ENCODE data around the gene TARS3. TPM values are rescaled to one million over a fixed set of nuclear protein-coding genes. Genes with fewer than 3 reads are reported as not detected.
"Not testable (repeated sequence)": the region's sequence is repeated elsewhere in the genome, so short reads cannot be mapped to it uniquely, and the experiment has no call there.

Gene TARS3
- total RNA-seq (ENCODE audit: low replicate concordance) = 19.7 and 21.2 TPM in 2 replicates

DNA sequence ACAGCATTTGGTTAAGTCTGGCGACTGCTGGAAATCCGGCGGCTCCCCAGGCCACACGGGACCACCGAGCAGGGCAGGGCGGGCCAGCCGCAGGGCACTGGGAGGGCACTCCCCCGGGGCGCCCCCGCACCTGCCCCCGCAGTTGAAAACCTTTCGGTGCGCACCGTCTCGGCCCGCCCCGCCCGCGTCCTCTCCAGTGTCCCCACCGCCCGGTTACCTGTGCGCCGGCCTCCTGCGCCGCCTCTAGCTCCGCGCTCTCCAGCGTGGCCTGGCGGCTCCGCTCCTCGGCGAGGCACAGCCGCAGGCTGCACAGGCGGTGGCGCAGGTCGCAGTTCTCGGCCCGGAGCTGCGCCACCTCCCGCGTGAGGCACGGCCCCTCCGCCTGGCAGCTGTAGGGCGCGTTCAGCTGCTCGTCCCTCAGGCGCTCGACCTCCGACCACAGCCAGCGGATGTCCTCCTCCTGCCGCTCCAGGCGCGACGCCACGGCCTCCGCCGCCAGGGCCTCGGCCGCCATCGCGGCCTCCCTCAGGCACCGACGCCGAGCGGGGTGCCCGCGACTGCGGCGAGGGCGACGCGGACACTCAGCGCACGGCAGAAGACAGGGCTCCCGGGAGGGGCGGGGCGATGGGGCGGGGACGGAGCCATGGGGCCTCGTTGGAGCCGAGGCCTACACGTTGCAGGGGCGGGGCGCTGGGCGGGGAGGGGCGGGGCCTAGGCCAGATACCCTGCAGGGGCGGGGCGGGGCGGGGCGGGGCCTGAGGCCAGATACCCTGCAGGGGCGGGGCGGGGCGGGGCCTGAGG is at the start of gene TARS3:
TSS of gene TARS3 (minus strand) at position 600 of the 801 bp plus-strand sequence. CDS start at position 514, 86 bp downstream.
- Mint-ChIP-seq H3K4me1 (peaks cover 13% of the 10 kb centered on the region), H3K4me3 (peak within 1 kb of the TSS; percentile 88), H3K27me3 (ENCODE audit: insufficient read depth, low read depth) (no peaks in the 10 kb centered on the region), H3K27ac (no peak within 1 kb of the TSS), H3K36me3 (peaks cover 10% of the 10 kb centered on the region), H3K9me3 (no peaks in the 10 kb centered on the region)
- Histone ChIP-seq H3K9me3 (ENCODE audit: low read depth) (no peaks in the 10 kb centered on the region), H3K9ac (peak within 1 kb of the TSS; percentile 59), H3F3A (ENCODE audit: low read depth) (peaks cover 8% of the 10 kb centered on the region), H3K27ac (peak within 1 kb of the TSS; percentile 62), H3K79me2 (ENCODE audit: low read depth) (no peaks in the 10 kb centered on the region), H4K20me1 (ENCODE audit: low read depth) (no peaks in the 10 kb centered on the region), H3K4me3 (peak within 1 kb of the TSS; percentile 69), H2AFZ (replicated peaks) (peak within 1 kb of the TSS; percentile 85), H3K4me1 (peaks cover 5% of the 10 kb centered on the region), H3K4me2 (peak within 1 kb of the TSS; percentile 88), H3K27me3 (peaks cover 6% of the 10 kb centered on the region), H3K36me3 (no peaks in the 10 kb centered on the region)
- TF ChIP-seq EZH2phosphoT487 (IDR thresholded peaks at IDR 0.05) = peak; percentile 47
- peak; percentile 50 for TF ChIP-seq EZH2 (IDR thresholded peaks at IDR 0.05)
- TF ChIP-seq, protein P1, sequence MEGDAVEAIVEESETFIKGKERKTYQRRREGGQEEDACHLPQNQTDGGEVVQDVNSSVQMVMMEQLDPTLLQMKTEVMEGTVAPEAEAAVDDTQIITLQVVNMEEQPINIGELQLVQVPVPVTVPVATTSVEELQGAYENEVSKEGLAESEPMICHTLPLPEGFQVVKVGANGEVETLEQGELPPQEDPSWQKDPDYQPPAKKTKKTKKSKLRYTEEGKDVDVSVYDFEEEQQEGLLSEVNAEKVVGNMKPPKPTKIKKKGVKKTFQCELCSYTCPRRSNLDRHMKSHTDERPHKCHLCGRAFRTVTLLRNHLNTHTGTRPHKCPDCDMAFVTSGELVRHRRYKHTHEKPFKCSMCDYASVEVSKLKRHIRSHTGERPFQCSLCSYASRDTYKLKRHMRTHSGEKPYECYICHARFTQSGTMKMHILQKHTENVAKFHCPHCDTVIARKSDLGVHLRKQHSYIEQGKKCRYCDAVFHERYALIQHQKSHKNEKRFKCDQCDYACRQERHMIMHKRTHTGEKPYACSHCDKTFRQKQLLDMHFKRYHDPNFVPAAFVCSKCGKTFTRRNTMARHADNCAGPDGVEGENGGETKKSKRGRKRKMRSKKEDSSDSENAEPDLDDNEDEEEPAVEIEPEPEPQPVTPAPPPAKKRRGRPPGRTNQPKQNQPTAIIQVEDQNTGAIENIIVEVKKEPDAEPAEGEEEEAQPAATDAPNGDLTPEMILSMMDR (IDR thresholded peaks at IDR 0.05) = peak; percentile 34
- peak; percentile 97 for DNase-seq (ENCODE audit: low spot score)

DNA sequence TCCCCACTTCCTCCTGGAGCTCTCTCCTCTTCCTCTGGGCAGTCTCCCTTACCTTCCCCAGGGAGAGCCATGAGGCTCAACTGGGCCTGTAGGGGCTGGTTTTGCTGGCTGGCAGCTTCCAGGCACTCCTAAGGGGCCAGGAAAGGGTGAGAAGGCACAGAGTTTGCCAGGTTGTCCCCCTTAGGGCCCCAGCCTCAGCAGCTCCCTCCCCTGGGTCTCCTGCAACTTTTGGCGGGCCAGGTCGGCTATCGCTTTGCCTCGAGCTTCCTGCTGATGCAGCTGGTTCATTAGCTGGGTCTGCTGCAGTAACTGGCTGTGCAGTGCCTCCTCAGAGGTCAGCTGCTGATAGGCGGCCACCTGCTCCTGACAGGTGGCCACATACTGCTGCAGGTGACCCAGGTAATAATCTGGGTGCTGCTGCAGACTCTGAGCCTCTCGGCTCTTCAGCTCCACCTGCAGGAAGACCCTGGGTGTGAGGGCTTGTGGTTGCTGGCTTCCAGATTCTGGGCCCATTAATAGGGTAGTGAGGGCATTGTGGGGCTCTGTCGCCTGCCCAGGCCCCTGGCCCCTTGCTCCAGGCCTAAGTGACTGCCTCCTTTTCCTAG is 49.3 kb upstream of the TARS3 start:
- H4K20me1 ChIP-seq (ENCODE audit: low read depth) = no peaks in the 10 kb centered on the region
- no peak overlapping the region for H3K4me3 Mint-ChIP-seq
- H3K36me3 Mint-ChIP-seq = no peaks in the 10 kb centered on the region
- no peak overlapping the region for H3K4me2 ChIP-seq
- H3F3A ChIP-seq (ENCODE audit: low read depth) = no peaks in the 10 kb centered on the region
- peak; percentile 20 for DNase-seq (ENCODE audit: low spot score)
- H3K4me1 ChIP-seq = no peaks in the 10 kb centered on the region
- H3K36me3 ChIP-seq = no peaks in the 10 kb centered on the region
- no peak overlapping the region for H3K27ac Mint-ChIP-seq
- no peak overlapping the region for H3K4me3 ChIP-seq
- peaks cover 12% of the 10 kb centered on the region for H3K27me3 Mint-ChIP-seq (ENCODE audit: insufficient read depth, low read depth)
- H3K9me3 Mint-ChIP-seq = no peaks in the 10 kb centered on the region
- H3K27ac ChIP-seq = no peak overlapping the region
- no peaks in the 10 kb centered on the region for H3K4me1 Mint-ChIP-seq
- H3K79me2 ChIP-seq (ENCODE audit: low read depth) = no peaks in the 10 kb centered on the region
- H3K27me3 ChIP-seq = no peaks in the 10 kb centered on the region
- no peak overlapping the region for H2AFZ ChIP-seq (replicated peaks)
- TF ChIP-seq, protein P1 (IDR thresholded peaks at IDR 0.05) = peak; percentile 39
- TF ChIP-seq EZH2phosphoT487 (IDR thresholded peaks at IDR 0.05) (no peak), EZH2 (IDR thresholded peaks at IDR 0.05) (no peak)
- H3K9me3 ChIP-seq (ENCODE audit: low read depth) = no peaks in the 10 kb centered on the region
- no peak overlapping the region for H3K9ac ChIP-seq

GRCh38 chr15:101772921-101773320 is 48.6 kb upstream of the TARS3 start:
- peaks cover 12% of the 10 kb centered on the region for H3K27me3 Mint-ChIP-seq (ENCODE audit: insufficient read depth, low read depth)
- DNase-seq (ENCODE audit: low spot score) = no peak
- Histone ChIP-seq H3K36me3 (no peaks in the 10 kb centered on the region), H3K27me3 (no peaks in the 10 kb centered on the region), H3F3A (ENCODE audit: low read depth) (no peaks in the 10 kb centered on the region), H3K9me3 (ENCODE audit: low read depth) (no peaks in the 10 kb centered on the region), H3K79me2 (ENCODE audit: low read depth) (no peaks in the 10 kb centered on the region), H3K9ac (no peak overlapping the region), H2AFZ (replicated peaks) (no peak overlapping the region), H3K27ac (no peak overlapping the region), H3K4me3 (no peak overlapping the region), H4K20me1 (ENCODE audit: low read depth) (no peaks in the 10 kb centered on the region), H3K4me2 (no peak overlapping the region), H3K4me1 (no peaks in the 10 kb centered on the region)
- no peaks in the 10 kb centered on the region for H3K36me3 Mint-ChIP-seq
- no peaks in the 10 kb centered on the region for H3K4me1 Mint-ChIP-seq
- no peak overlapping the region for H3K4me3 Mint-ChIP-seq
- TF ChIP-seq, protein P1 (IDR thresholded peaks at IDR 0.05) = no peak
- TF ChIP-seq EZH2phosphoT487 (IDR thresholded peaks at IDR 0.05) (no peak), EZH2 (IDR thresholded peaks at IDR 0.05) (no peak)
- H3K27ac Mint-ChIP-seq = no peak overlapping the region
- H3K9me3 Mint-ChIP-seq = no peaks in the 10 kb centered on the region

DNA sequence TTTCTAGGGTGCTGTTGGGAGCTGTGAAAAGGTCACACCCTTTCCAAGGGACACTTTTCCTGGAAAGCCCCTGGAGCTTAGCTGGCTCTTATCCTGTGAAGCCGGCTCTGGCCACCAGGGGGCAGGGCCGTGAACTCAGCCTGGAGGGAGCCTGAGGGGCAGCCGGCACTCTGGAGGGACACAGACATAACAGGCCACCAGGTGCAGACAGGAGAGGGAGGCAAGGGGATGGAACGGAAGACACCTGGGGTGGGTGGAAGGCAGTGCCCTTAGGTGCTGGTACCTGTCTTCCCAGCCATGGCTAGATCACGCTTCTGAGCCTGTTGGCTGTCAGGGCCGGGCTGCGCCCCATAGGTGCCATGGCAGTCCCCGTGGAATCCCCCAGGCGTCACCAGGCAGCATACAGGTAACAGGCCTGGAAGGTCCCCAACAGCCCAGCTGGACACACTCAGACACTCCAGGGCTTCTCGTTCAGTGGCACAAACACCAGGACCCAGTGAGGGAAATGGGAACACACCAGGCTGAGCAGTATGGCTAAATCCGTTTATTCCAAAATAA is 42.9 kb upstream of the TARS3 start:
- not testable (repeated sequence) for H3K4me3 ChIP-seq; DNase-seq (ENCODE audit: low spot score); H3K9me3 Mint-ChIP-seq; H3K27me3 ChIP-seq; H3K9ac ChIP-seq; H3K36me3 ChIP-seq; H4K20me1 ChIP-seq (ENCODE audit: low read depth); H3K4me1 ChIP-seq; H3K36me3 Mint-ChIP-seq; H3K27me3 Mint-ChIP-seq (ENCODE audit: insufficient read depth, low read depth); H2AFZ ChIP-seq (replicated peaks); H3K4me3 Mint-ChIP-seq; H3K79me2 ChIP-seq (ENCODE audit: low read depth); H3K4me1 Mint-ChIP-seq; H3K4me2 ChIP-seq; H3K9me3 ChIP-seq (ENCODE audit: low read depth); H3F3A ChIP-seq (ENCODE audit: low read depth); H3K27ac ChIP-seq; H3K27ac Mint-ChIP-seq
